ENCODE results near the gene OR51D1. TPM values are rescaled to one million over a fixed set of nuclear protein-coding genes. Genes with fewer than 3 reads are reported as not detected.

The OR51D1 gene, protein sequence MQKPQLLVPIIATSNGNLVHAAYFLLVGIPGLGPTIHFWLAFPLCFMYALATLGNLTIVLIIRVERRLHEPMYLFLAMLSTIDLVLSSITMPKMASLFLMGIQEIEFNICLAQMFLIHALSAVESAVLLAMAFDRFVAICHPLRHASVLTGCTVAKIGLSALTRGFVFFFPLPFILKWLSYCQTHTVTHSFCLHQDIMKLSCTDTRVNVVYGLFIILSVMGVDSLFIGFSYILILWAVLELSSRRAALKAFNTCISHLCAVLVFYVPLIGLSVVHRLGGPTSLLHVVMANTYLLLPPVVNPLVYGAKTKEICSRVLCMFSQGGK
- not detected in 5 replicates for total RNA-seq (2022; extraction: Qiagen RNA extraction; ENCODE audit: low read depth)

DNA sequence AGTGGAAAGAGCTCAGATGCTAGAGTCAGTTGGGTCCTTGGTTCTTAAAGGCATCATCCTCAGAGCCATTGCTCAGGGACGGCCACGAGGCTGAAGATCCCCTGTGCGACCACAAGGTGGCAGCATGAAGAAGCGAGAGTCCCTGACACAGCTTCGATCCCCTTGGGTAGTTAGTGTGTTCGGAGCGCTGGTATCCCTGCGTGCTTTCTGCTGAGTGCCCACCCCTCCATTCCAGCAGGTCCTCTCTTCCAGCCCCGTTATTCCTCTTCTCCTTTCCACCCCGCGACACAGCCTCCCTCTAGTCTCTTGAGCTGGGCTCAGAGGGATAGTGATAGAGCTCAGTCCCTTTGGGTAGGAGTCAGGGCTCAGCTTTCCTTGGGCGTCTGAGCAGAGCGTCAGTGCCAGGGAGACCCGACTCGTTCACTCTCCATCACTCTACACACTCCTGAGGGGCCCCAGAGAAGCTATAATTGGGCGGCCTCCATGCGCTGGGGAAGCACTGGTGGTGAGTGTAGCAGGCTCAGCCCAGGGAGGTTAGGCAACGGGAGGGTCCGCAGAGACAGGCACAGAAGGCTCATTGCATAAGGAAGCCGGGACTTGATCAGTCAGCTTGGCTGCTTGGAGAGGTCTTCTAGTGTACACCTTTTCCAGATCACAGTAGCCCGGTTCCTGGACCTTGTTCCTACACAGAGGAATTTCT is at the start of gene OR51D1:
Gene OR51D1 (plus strand): TSS at position 516 of the 700 bp plus-strand sequence. CDS start 2,314 bp downstream, outside the sequence.

GRCh38 chr11:4593739-4594138 is 43.5 kb upstream of the OR51D1 start, which contains the start of gene OR52I1:
OR52I1 (plus strand) TSS chr11:4594039; CDS start chr11:4594039, 0 bp downstream.

GRCh38 chr11:4607781-4608666 is 29.3 kb upstream of the OR51D1 start, which contains the start of gene TRIM68:
TRIM68 (minus strand) TSS chr11:4608231; CDS start chr11:4605504, 2,727 bp downstream.

GRCh38 chr11:4643682-4644081 is 6.4 kb downstream of the OR51D1 start, which contains the start of gene OR51E1:
OR51E1 (plus strand) TSS chr11:4643982; CDS start chr11:4652527, 8,545 bp downstream.

Other genes starting within 250 kb of the OR51D1 start
- gene TRIM21, start 243.8 kb upstream of the OR51D1 start, total RNA-seq (2022; extraction: Qiagen RNA extraction; ENCODE audit: low read depth), result 18.3 to 22.3 TPM (median 21.6 TPM) in 5 replicates
- gene OR52K2, start 188.2 kb upstream of the OR51D1 start, total RNA-seq (2022; extraction: Qiagen RNA extraction; ENCODE audit: low read depth), result not detected in 5 replicates
- not detected in 5 replicates for gene OR52K1, start 154.8 kb upstream of the OR51D1 start, total RNA-seq (2022; extraction: Qiagen RNA extraction; ENCODE audit: low read depth)
- gene OR52M1, start 92.3 kb upstream of the OR51D1 start, total RNA-seq (2022; extraction: Qiagen RNA extraction; ENCODE audit: low read depth), result not detected in 5 replicates
- gene OR52I2, start 55.7 kb upstream of the OR51D1 start, total RNA-seq (2022; extraction: Qiagen RNA extraction; ENCODE audit: low read depth), result not detected in 5 replicates
- not detected in 5 replicates for gene OR52I1, start 43.4 kb upstream of the OR51D1 start, total RNA-seq (2022; extraction: Qiagen RNA extraction; ENCODE audit: low read depth)
- gene TRIM68, start 29.2 kb upstream of the OR51D1 start, total RNA-seq (2022; extraction: Qiagen RNA extraction; ENCODE audit: low read depth), result 6.9 to 10.7 TPM (median 9.2 TPM) in 5 replicates
- not detected in 5 replicates for gene OR51E1, start 6.5 kb downstream of the OR51D1 start, total RNA-seq (2022; extraction: Qiagen RNA extraction; ENCODE audit: low read depth)
- not detected in 5 replicates for gene OR51E2, start 60.4 kb downstream of the OR51D1 start, total RNA-seq (2022; extraction: Qiagen RNA extraction; ENCODE audit: low read depth)
- gene MMP26, start 67.3 kb downstream of the OR51D1 start, total RNA-seq (2022; extraction: Qiagen RNA extraction; ENCODE audit: low read depth), result not detected in 5 replicates
- gene OR51F1, start 132.5 kb downstream of the OR51D1 start, total RNA-seq (2022; extraction: Qiagen RNA extraction; ENCODE audit: low read depth), result not detected in 5 replicates
- not detected in 5 replicates for gene OR52R1, start 166.9 kb downstream of the OR51D1 start, total RNA-seq (2022; extraction: Qiagen RNA extraction; ENCODE audit: low read depth)
- gene OR51F2, start 183.8 kb downstream of the OR51D1 start, total RNA-seq (2022; extraction: Qiagen RNA extraction; ENCODE audit: low read depth), result not detected in 5 replicates
- gene OR51S1, start 211.7 kb downstream of the OR51D1 start, total RNA-seq (2022; extraction: Qiagen RNA extraction; ENCODE audit: low read depth), result not detected in 5 replicates
- gene OR51T1, start 244.4 kb downstream of the OR51D1 start, total RNA-seq (2022; extraction: Qiagen RNA extraction; ENCODE audit: low read depth), result not detected in 5 replicates